Epithelial cell of umbilical artery (primary cell): Measurements from ENCODE around the gene ETV3L. TPM values are rescaled to one million over a fixed set of nuclear protein-coding genes. Genes with fewer than 3 reads are reported as not detected.

Experiments used
- total RNA-seq: library from RNA; depleted of rRNA; stranded (reverse); fragments of >200 nt; gene quantifications from 2 replicates; pipeline ENCODE4 v1.2.3, GENCODE V29; 2014

The ETV3L gene
- total RNA-seq = not detected in 2 replicates

GRCh38 chr1:157099633-157100009 is at the start of gene ETV3L:
Gene ETV3L (minus strand): TSS chr1:157099808. CDS start chr1:157099523, 285 bp downstream.

GRCh38 chr1:157138220-157139051 is 38.8 kb upstream of the ETV3L start, which contains the start of gene ETV3:
Gene ETV3 (minus strand): TSS chr1:157138395. CDS start chr1:157136352, 2,043 bp downstream.

GRCh38 chr1:157045250-157046218 is 54.1 kb downstream of the ETV3L start, which contains the start of gene ARHGEF11:
Gene ARHGEF11 (minus strand): TSS chr1:157045742. CDS start chr1:157044330, 1,412 bp downstream.

Other genes with a start within 250 kb of the ETV3L start
- gene INSRR, start 240.7 kb downstream of the ETV3L start, total RNA-seq = not detected in 2 replicates
- under 0.01 TPM in 1 of 2 replicates, not detected in the other for gene NTRK1, start 238.9 kb downstream of the ETV3L start, total RNA-seq
- 8.1 and 11.1 TPM in 2 replicates for gene PEAR1, start 206.1 kb downstream of the ETV3L start, total RNA-seq
- 0.32 TPM in 1 of 2 replicates, not detected in the other for gene LRRC71, start 179.2 kb downstream of the ETV3L start, total RNA-seq
- gene ARHGEF11, start 54.1 kb downstream of the ETV3L start, total RNA-seq = 10.7 and 15.2 TPM in 2 replicates
- gene ETV3, start 38.6 kb upstream of the ETV3L start, total RNA-seq = 12.0 and 14.6 TPM in 2 replicates